ENCODE data around the gene COX18. TPM values are rescaled to one million over a fixed set of nuclear protein-coding genes. Genes with fewer than 3 reads are reported as not detected.

Gene COX18
- polyA plus RNA-seq, 1 donor from 2014 or later = 30.2 TPM

GRCh38 chr4:73104695-73105094 lies 35.2 kb upstream of the COX18 start:
- H3K36me3 ChIP-seq (ENCODE audit: insufficient read depth, low read length) = no peaks in the 10 kb centered on the region
- H3K4me3 ChIP-seq (ENCODE audit: low read length) = no peak overlapping the region
- no peak overlapping the region for H3K27ac ChIP-seq (ENCODE audit: low read length)
- H3K79me2 ChIP-seq (replicated peaks; ENCODE audit: insufficient read depth, low read length) = no peaks in the 10 kb centered on the region
- no peaks in the 10 kb centered on the region for H3K27me3 ChIP-seq (ENCODE audit: insufficient read depth, low read depth, low read length)
- H2AFZ ChIP-seq (ENCODE audit: low read depth, low read length) = no peak overlapping the region
- no peaks in the 10 kb centered on the region for H3F3A ChIP-seq (ENCODE audit: insufficient read depth, low read length, poor library complexity, severe bottlenecking)
- H3K9ac ChIP-seq (ENCODE audit: low read length) = no peak overlapping the region
- H3K9me3 ChIP-seq (ENCODE audit: low read length) = no peaks in the 10 kb centered on the region
- H4K20me1 ChIP-seq (ENCODE audit: insufficient read depth) = no peaks in the 10 kb centered on the region
- no peaks in the 10 kb centered on the region for H3K9me2 ChIP-seq (ENCODE audit: insufficient read depth, low read length)
- TF ChIP-seq, protein P1, sequence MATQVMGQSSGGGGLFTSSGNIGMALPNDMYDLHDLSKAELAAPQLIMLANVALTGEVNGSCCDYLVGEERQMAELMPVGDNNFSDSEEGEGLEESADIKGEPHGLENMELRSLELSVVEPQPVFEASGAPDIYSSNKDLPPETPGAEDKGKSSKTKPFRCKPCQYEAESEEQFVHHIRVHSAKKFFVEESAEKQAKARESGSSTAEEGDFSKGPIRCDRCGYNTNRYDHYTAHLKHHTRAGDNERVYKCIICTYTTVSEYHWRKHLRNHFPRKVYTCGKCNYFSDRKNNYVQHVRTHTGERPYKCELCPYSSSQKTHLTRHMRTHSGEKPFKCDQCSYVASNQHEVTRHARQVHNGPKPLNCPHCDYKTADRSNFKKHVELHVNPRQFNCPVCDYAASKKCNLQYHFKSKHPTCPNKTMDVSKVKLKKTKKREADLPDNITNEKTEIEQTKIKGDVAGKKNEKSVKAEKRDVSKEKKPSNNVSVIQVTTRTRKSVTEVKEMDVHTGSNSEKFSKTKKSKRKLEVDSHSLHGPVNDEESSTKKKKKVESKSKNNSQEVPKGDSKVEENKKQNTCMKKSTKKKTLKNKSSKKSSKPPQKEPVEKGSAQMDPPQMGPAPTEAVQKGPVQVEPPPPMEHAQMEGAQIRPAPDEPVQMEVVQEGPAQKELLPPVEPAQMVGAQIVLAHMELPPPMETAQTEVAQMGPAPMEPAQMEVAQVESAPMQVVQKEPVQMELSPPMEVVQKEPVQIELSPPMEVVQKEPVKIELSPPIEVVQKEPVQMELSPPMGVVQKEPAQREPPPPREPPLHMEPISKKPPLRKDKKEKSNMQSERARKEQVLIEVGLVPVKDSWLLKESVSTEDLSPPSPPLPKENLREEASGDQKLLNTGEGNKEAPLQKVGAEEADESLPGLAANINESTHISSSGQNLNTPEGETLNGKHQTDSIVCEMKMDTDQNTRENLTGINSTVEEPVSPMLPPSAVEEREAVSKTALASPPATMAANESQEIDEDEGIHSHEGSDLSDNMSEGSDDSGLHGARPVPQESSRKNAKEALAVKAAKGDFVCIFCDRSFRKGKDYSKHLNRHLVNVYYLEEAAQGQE (IDR thresholded peaks at IDR 0.05; ENCODE audit: borderline replicate concordance) = no peak
- no peak for TF ChIP-seq MXI1 (conservative IDR thresholded peaks at IDR 0.05; ENCODE audit: poor library complexity, severe bottlenecking)
- TF ChIP-seq SMC3 (conservative IDR thresholded peaks at IDR 0.05; ENCODE audit: poor library complexity) = no peak
- TF ChIP-seq, protein P2, sequence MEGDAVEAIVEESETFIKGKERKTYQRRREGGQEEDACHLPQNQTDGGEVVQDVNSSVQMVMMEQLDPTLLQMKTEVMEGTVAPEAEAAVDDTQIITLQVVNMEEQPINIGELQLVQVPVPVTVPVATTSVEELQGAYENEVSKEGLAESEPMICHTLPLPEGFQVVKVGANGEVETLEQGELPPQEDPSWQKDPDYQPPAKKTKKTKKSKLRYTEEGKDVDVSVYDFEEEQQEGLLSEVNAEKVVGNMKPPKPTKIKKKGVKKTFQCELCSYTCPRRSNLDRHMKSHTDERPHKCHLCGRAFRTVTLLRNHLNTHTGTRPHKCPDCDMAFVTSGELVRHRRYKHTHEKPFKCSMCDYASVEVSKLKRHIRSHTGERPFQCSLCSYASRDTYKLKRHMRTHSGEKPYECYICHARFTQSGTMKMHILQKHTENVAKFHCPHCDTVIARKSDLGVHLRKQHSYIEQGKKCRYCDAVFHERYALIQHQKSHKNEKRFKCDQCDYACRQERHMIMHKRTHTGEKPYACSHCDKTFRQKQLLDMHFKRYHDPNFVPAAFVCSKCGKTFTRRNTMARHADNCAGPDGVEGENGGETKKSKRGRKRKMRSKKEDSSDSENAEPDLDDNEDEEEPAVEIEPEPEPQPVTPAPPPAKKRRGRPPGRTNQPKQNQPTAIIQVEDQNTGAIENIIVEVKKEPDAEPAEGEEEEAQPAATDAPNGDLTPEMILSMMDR (IDR thresholded peaks at IDR 0.05; ENCODE audit: poor library complexity, severe bottlenecking) = no peak
- TF ChIP-seq EP300 (conservative IDR thresholded peaks at IDR 0.05; ENCODE audit: poor library complexity, severe bottlenecking) = no peak
- no peak for TF ChIP-seq EZH2 (IDR thresholded peaks at IDR 0.05; ENCODE audit: borderline replicate concordance, insufficient read depth, low read length, poor library complexity, severe bottlenecking)
- no peak for TF ChIP-seq RAD21 (conservative IDR thresholded peaks at IDR 0.05)
- no peak for TF ChIP-seq POLR2AphosphoS5 (IDR thresholded peaks at IDR 0.05)
- no peak for TF ChIP-seq TAF1 (IDR thresholded peaks at IDR 0.05; ENCODE audit: low read depth)
- no peak overlapping the region for H3K4me2 ChIP-seq (ENCODE audit: low read length)

DNA sequence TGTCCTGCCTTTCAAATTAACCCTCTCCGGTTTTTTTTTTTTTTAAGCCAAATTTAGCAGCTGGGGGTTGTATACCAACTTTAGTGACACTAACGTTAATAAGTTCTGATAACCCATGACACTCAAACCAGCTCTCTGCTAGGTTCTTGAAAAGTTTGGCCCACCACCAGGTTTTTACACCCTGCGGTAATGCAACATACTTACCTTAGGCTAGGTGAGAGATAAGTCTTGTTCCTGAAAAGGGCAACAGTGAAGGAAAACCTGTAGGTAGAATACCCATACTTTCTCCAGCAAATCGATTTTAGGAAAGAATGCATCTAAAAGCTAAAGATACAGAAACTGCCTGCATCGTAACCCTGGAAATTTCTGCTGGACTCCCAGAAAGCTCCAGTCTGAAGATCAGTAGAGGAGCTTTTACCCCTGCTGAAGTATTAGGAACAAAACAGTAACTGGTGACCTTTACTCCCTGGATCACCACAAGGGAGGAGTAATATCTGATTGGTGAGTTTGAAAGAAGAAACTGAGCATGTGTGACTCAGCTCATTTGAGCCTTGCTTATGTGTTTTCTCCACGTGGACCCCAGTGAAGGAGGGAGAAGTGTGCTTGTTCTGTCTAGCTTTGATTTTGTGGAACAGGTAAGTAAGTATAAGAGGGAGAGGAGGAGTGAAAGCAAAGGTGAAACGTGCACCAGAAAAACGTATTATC lies 34.4 kb upstream of the COX18 start:
- H3K4me3 ChIP-seq (ENCODE audit: low read length) = no peak overlapping the region
- H4K20me1 ChIP-seq (ENCODE audit: insufficient read depth) = no peaks in the 10 kb centered on the region
- H3K9me3 ChIP-seq (ENCODE audit: low read length) = no peaks in the 10 kb centered on the region
- TF ChIP-seq MXI1 (conservative IDR thresholded peaks at IDR 0.05; ENCODE audit: poor library complexity, severe bottlenecking) (no peak), EP300 (conservative IDR thresholded peaks at IDR 0.05; ENCODE audit: poor library complexity, severe bottlenecking) (no peak), SMC3 (conservative IDR thresholded peaks at IDR 0.05; ENCODE audit: poor library complexity) (no peak), EZH2 (IDR thresholded peaks at IDR 0.05; ENCODE audit: borderline replicate concordance, insufficient read depth, low read length, poor library complexity, severe bottlenecking) (no peak), TAF1 (IDR thresholded peaks at IDR 0.05; ENCODE audit: low read depth) (no peak), RAD21 (conservative IDR thresholded peaks at IDR 0.05) (no peak), POLR2AphosphoS5 (IDR thresholded peaks at IDR 0.05) (no peak)
- TF ChIP-seq, protein P1 (IDR thresholded peaks at IDR 0.05; ENCODE audit: borderline replicate concordance) = no peak
- TF ChIP-seq, protein P2 (IDR thresholded peaks at IDR 0.05; ENCODE audit: poor library complexity, severe bottlenecking) = no peak
- H3K36me3 ChIP-seq (ENCODE audit: insufficient read depth, low read length) = no peaks in the 10 kb centered on the region
- no peaks in the 10 kb centered on the region for H3K79me2 ChIP-seq (replicated peaks; ENCODE audit: insufficient read depth, low read length)
- H3K27me3 ChIP-seq (ENCODE audit: insufficient read depth, low read depth, low read length) = no peaks in the 10 kb centered on the region
- H3F3A ChIP-seq (ENCODE audit: insufficient read depth, low read length, poor library complexity, severe bottlenecking) = no peaks in the 10 kb centered on the region
- no peak overlapping the region for H3K9ac ChIP-seq (ENCODE audit: low read length)
- H3K9me2 ChIP-seq (ENCODE audit: insufficient read depth, low read length) = no peaks in the 10 kb centered on the region
- no peak overlapping the region for H3K4me2 ChIP-seq (ENCODE audit: low read length)
- no peak overlapping the region for H3K27ac ChIP-seq (ENCODE audit: low read length)
- H2AFZ ChIP-seq (ENCODE audit: low read depth, low read length) = no peak overlapping the region

Measured in neural cell (in vitro differentiated cells).